Measurements from ENCODE around the gene ULK4.

The ULK4 gene

DNA sequence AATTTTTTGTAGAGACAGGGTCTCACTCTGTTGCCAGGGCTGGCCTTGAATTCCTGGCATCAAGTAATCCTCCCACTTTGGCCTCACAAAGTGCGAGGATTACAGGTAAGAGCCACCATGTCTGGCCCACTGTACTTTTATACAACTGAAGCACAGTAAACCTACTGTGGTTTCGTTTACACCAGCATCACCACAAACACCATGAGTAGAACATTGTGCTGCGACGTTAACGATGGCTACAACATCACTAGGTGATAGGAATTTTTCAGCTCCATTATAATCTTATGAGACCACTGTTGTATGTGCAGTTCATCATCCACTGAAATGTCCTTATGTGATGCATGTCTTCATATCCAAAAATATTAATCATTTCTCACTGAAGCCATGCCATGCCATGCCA lies 750.9 kb downstream of the ULK4 start:
- TF ChIP-seq ZNF843 (tag by site-specific recombination; IDR thresholded peaks at IDR 0.05) (no peak), RBAK (tag by site-specific recombination; IDR thresholded peaks at IDR 0.05) (no peak), ZNF837 (tag by site-specific recombination; IDR thresholded peaks at IDR 0.05) (no peak), ZNF514 (tag by site-specific recombination; IDR thresholded peaks at IDR 0.05) (no peak), ZNF776 (tag by site-specific recombination; IDR thresholded peaks at IDR 0.05; ENCODE audit: borderline replicate concordance) (no peak), ZSCAN4 (tag by site-specific recombination; IDR thresholded peaks at IDR 0.05) (no peak)
- TF ChIP-seq, protein P1, sequence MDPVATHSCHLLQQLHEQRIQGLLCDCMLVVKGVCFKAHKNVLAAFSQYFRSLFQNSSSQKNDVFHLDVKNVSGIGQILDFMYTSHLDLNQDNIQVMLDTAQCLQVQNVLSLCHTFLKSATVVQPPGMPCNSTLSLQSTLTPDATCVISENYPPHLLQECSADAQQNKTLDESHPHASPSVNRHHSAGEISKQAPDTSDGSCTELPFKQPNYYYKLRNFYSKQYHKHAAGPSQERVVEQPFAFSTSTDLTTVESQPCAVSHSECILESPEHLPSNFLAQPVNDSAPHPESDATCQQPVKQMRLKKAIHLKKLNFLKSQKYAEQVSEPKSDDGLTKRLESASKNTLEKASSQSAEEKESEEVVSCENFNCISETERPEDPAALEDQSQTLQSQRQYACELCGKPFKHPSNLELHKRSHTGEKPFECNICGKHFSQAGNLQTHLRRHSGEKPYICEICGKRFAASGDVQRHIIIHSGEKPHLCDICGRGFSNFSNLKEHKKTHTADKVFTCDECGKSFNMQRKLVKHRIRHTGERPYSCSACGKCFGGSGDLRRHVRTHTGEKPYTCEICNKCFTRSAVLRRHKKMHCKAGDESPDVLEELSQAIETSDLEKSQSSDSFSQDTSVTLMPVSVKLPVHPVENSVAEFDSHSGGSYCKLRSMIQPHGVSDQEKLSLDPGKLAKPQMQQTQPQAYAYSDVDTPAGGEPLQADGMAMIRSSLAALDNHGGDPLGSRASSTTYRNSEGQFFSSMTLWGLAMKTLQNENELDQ (tag by site-specific recombination; IDR thresholded peaks at IDR 0.05; ENCODE audit: low read depth), result no peak
- Histone ChIP-seq H3K4me3 (ENCODE audit: low read depth, low read length) (no peak overlapping the region), H3K27ac (ENCODE audit: extremely low read depth, low read depth, low read length) (no peak overlapping the region), H3K4me1 (ENCODE audit: control insufficient read depth, insufficient read depth, low read length) (peaks cover 8% of the 10 kb centered on the region), H3K9me3 (ENCODE audit: control insufficient read depth, insufficient read depth, low read depth, low read length) (no peaks in the 10 kb centered on the region), H3K36me3 (ENCODE audit: control insufficient read depth in 2 of 2, insufficient read depth in 1 of 2, low read length in 2 of 2) (peaks cover 0 to 13% of the 10 kb centered on the region in 2 experiments; a peak in 1 of 3 replicates)
- CTCF ChIA-PET, result interaction anchor here (0.6 kb wide), 1 partner anchor 529 kb away, joined by 3 read pairs; no protein-coding TSS in a partner anchor
- POLR2A ChIA-PET, result interaction anchor here (1.4 kb wide), 1 partner anchor 12 kb away, joined by 8 read pairs; the partner anchor contains the start of gene CTNNB1

DNA sequence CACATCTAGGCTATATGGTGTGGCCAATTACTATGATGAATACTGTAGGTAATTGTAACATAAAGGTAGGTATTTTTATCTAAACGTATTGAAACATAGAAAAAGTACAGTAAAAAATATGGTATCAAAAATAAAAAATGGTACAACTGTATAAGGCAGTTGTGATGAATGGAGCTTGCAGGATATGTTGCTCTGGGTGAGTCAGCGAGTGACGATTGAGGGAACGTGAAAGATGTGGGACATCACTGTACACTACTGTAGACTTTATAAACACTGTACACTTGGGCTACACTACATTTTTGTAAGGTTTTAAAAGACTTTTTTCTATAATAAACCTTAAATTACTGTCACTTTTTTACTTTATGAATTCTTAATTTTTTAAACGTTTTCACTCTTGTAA lies 752.3 kb downstream of the ULK4 start:
- no peaks in the 10 kb centered on the region for H3K9me3 ChIP-seq (ENCODE audit: control insufficient read depth, insufficient read depth, low read depth, low read length)
- no peak overlapping the region for H3K4me3 ChIP-seq (ENCODE audit: low read depth, low read length)
- no peak overlapping the region for H3K27ac ChIP-seq (ENCODE audit: extremely low read depth, low read depth, low read length)
- H3K36me3 ChIP-seq (ENCODE audit: control insufficient read depth in 2 of 2, insufficient read depth in 1 of 2, low read length in 2 of 2), result peaks cover 0 to 13% of the 10 kb centered on the region in 2 experiments; a peak in 1 of 3 replicates
- POLR2A ChIA-PET, result interaction anchor here (3.3 kb wide), 1 partner anchor 10 kb away, joined by 24 read pairs; the partner anchor contains the start of gene CTNNB1
- CTCF ChIA-PET, result no interaction called here
- peaks cover 4% of the 10 kb centered on the region for H3K4me1 ChIP-seq (ENCODE audit: control insufficient read depth, insufficient read depth, low read length)
- TF ChIP-seq, protein P2, sequence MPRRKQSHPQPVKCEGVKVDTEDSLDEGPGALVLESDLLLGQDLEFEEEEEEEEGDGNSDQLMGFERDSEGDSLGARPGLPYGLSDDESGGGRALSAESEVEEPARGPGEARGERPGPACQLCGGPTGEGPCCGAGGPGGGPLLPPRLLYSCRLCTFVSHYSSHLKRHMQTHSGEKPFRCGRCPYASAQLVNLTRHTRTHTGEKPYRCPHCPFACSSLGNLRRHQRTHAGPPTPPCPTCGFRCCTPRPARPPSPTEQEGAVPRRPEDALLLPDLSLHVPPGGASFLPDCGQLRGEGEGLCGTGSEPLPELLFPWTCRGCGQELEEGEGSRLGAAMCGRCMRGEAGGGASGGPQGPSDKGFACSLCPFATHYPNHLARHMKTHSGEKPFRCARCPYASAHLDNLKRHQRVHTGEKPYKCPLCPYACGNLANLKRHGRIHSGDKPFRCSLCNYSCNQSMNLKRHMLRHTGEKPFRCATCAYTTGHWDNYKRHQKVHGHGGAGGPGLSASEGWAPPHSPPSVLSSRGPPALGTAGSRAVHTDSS (tag by site-specific recombination; IDR thresholded peaks at IDR 0.05), result no peak
- TF ChIP-seq ZNF600 (tag by site-specific recombination; IDR thresholded peaks at IDR 0.05) (no peak), ZNF133 (tag by site-specific recombination; IDR thresholded peaks at IDR 0.05) (no peak), ZNF324 (tag by site-specific recombination; IDR thresholded peaks at IDR 0.05) (no peak), ZFP69B (tag by site-specific recombination; IDR thresholded peaks at IDR 0.05) (no peak), ZNF148 (tag by site-specific recombination; IDR thresholded peaks at IDR 0.05; ENCODE audit: borderline replicate concordance) (no peak), OSR2 (tag by site-specific recombination; IDR thresholded peaks at IDR 0.05) (no peak), ZNF585B (tag by site-specific recombination; IDR thresholded peaks at IDR 0.05) (no peak), ZNF362 (tag by site-specific recombination; IDR thresholded peaks at IDR 0.05) (no peak), ZBTB44 (tag by site-specific recombination; IDR thresholded peaks at IDR 0.05) (no peak), ZNF366 (tag by site-specific recombination; conservative IDR thresholded peaks at IDR 0.05) (no peak), BCL11A (tag by site-specific recombination; IDR thresholded peaks at IDR 0.05; ENCODE audit: low read depth) (no peak), ZBTB21 (tag by site-specific recombination; IDR thresholded peaks at IDR 0.05) (no peak), ZNF416 (tag by site-specific recombination; IDR thresholded peaks at IDR 0.05) (no peak)
- TF ChIP-seq, protein P3, sequence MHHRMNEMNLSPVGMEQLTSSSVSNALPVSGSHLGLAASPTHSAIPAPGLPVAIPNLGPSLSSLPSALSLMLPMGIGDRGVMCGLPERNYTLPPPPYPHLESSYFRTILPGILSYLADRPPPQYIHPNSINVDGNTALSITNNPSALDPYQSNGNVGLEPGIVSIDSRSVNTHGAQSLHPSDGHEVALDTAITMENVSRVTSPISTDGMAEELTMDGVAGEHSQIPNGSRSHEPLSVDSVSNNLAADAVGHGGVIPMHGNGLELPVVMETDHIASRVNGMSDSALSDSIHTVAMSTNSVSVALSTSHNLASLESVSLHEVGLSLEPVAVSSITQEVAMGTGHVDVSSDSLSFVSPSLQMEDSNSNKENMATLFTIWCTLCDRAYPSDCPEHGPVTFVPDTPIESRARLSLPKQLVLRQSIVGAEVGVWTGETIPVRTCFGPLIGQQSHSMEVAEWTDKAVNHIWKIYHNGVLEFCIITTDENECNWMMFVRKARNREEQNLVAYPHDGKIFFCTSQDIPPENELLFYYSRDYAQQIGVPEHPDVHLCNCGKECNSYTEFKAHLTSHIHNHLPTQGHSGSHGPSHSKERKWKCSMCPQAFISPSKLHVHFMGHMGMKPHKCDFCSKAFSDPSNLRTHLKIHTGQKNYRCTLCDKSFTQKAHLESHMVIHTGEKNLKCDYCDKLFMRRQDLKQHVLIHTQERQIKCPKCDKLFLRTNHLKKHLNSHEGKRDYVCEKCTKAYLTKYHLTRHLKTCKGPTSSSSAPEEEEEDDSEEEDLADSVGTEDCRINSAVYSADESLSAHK (tag by site-specific recombination; IDR thresholded peaks at IDR 0.05), result no peak
